Measurements from ENCODE around the gene ROBO3.

DNA sequence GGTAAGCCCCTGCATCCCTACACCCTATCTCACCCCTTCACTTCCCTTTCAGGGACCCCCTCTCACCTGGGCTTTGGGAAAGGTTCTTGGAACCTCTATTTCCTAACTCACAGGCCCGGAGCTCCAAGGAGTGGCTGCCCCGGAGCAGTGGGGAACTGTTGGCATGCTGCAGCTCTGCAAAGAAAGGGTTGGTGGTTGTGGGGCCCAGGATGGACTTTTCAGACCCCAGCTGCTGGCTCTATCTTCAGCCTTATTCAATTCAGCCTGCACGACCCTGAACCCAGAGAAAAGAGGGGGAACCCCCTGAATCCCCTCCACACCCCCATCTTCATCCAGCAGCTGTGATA, 22.4 kb downstream of the ROBO3 start:
- no peak for TF ChIP-seq EZH2phosphoT487 (IDR thresholded peaks at IDR 0.05; ENCODE audit: insufficient read depth, low read depth)
- TF ChIP-seq EZH2 (IDR thresholded peaks at IDR 0.05; ENCODE audit: insufficient read depth, poor library complexity, severe bottlenecking) = no peak

Data from GM23248 (cell line).